H9 (cell line): ENCODE measurements around the gene SP140L. TPM values are rescaled to one million over a fixed set of nuclear protein-coding genes. Genes with fewer than 3 reads are reported as not detected.
"Not testable (repeated sequence)": the region's sequence is repeated elsewhere in the genome, so short reads cannot be mapped to it uniquely, and the experiment has no call there.

Experiments used
- DNase-seq: peaks from one replicate; pipeline ENCODE4 v3.0.0-alpha.2; 2017
- H2AFZ ChIP-seq: one replicate; pipeline ENCODE4 v1.6.1; 2013; ENCODE audit warnings: mild to moderate bottlenecking, low read length, control low read depth, moderate library complexity
- H2AK5ac ChIP-seq: 2 replicates; pipeline ENCODE4 v1.6.1; 2013; ENCODE audit warnings: low read length, control low read depth, mixed read lengths; ENCODE audit not compliant: insufficient read length
- H2BK120ac ChIP-seq: one replicate; pipeline ENCODE4 v1.6.1; 2013; ENCODE audit warnings: low read depth, mild to moderate bottlenecking, low read length, control low read depth, inconsistent platforms; ENCODE audit not compliant: poor library complexity, severe bottlenecking
- H2BK12ac ChIP-seq: 2 replicates; pipeline ENCODE4 v1.6.1; 2013; ENCODE audit warnings: low read length, control low read depth, mixed read lengths, low read depth; ENCODE audit not compliant: insufficient read length
- H2BK15ac ChIP-seq: 2 replicates; pipeline ENCODE4 v1.6.1; 2013; ENCODE audit warnings: low read depth, low read length, control low read depth
- H2BK20ac ChIP-seq: one replicate; pipeline ENCODE4 v1.6.1; 2013; ENCODE audit warnings: low read depth, mild to moderate bottlenecking, low read length, control low read depth, inconsistent platforms; ENCODE audit not compliant: poor library complexity, severe bottlenecking
- H2BK5ac ChIP-seq: 2 replicates; pipeline ENCODE4 v1.6.1; 2013; ENCODE audit warnings: low read length, control low read depth, mixed read lengths; ENCODE audit not compliant: insufficient read length
- H3K14ac ChIP-seq: 2 replicates; pipeline ENCODE4 v1.6.1; 2013; ENCODE audit warnings: low read length, control low read depth; ENCODE audit not compliant: insufficient read depth
- H3K18ac ChIP-seq: 2 replicates; pipeline ENCODE4 v1.6.1; 2013; ENCODE audit warnings: low read depth, mild to moderate bottlenecking, mixed read lengths, low read length, control low read depth; ENCODE audit not compliant: insufficient read length
- H3K23ac ChIP-seq: 2 replicates; pipeline ENCODE4 v1.6.1; 2013; ENCODE audit warnings: low read length, control low read depth, mixed read lengths, low read depth; ENCODE audit not compliant: insufficient read length
- H3K23me2 ChIP-seq: 2 replicates; pipeline ENCODE4 v1.6.1; 2013; ENCODE audit warnings: low read depth, mild to moderate bottlenecking, mixed read lengths, low read length, control low read depth; ENCODE audit not compliant: insufficient read length, poor library complexity, severe bottlenecking
- H3K27ac ChIP-seq: 2 replicates; pipeline ENCODE4 v1.5.1; 2013; ENCODE audit warnings: low read length, control low read depth, mixed read lengths, low read depth; ENCODE audit not compliant: insufficient read length
- H3K27me3 ChIP-seq: 2 replicates; pipeline ENCODE4 v1.6.1; 2013; ENCODE audit warnings: low read length, control low read depth, inconsistent platforms; ENCODE audit not compliant: insufficient read depth
- H3K4ac ChIP-seq: 2 replicates; pipeline ENCODE4 v1.6.1; 2013; ENCODE audit warnings: low read depth, mild to moderate bottlenecking, control low read depth, inconsistent platforms, low read length, moderate library complexity
- H3K4me1 ChIP-seq: 2 replicates; pipeline ENCODE4 v1.6.1; 2013; ENCODE audit warnings: low read length, control low read depth, inconsistent platforms; ENCODE audit not compliant: insufficient read depth
- H3K4me2 ChIP-seq: 2 replicates; pipeline ENCODE4 v1.6.1; 2013; ENCODE audit warnings: low read length, control low read depth, mixed read lengths; ENCODE audit not compliant: insufficient read length, insufficient read depth
- H3K56ac ChIP-seq: 2 replicates; pipeline ENCODE4 v1.6.1; 2013; ENCODE audit warnings: low read depth, mild to moderate bottlenecking, mixed read lengths, low read length, control low read depth; ENCODE audit not compliant: insufficient read length
- H3K79me1 ChIP-seq: 2 replicates; pipeline ENCODE4 v1.6.1; 2013; ENCODE audit warnings: low read depth, mild to moderate bottlenecking, moderate library complexity, low read length, control low read depth, inconsistent platforms; ENCODE audit not compliant: insufficient read depth, poor library complexity, severe bottlenecking
- H3K79me2 ChIP-seq: 2 replicates; pipeline ENCODE4 v1.6.1; 2013; ENCODE audit warnings: low read length, control low read depth, inconsistent platforms; ENCODE audit not compliant: insufficient read depth
- H3K9ac ChIP-seq: 2 replicates; pipeline ENCODE4 v1.6.1; 2013; ENCODE audit warnings: low read length, control low read depth, mixed read lengths; ENCODE audit not compliant: insufficient read length; ENCODE audit errors: extremely low read depth
- H3K9me3 ChIP-seq: one replicate; pipeline ENCODE4 v1.6.1; 2013; ENCODE audit warnings: low read depth, low read length, inconsistent platforms; ENCODE audit not compliant: control insufficient read depth
- H3T11ph ChIP-seq: one replicate; pipeline ENCODE4 v1.6.1; 2013; ENCODE audit warnings: mild to moderate bottlenecking, low read length, control low read depth, inconsistent platforms
- H4K20me1 ChIP-seq: one replicate; pipeline ENCODE4 v1.6.1; 2013; ENCODE audit not compliant: control insufficient read depth, insufficient read length, insufficient read depth
- H4K5ac ChIP-seq: 2 replicates; pipeline ENCODE4 v1.6.1; 2013; ENCODE audit warnings: low read depth, mild to moderate bottlenecking, mixed read lengths, low read length, control low read depth; ENCODE audit not compliant: insufficient read length
- H4K8ac ChIP-seq: replicated peaks from 2 replicates; pipeline ENCODE4 v1.6.1; 2013; ENCODE audit warnings: low read length, control low read depth, mixed read lengths, low read depth; ENCODE audit not compliant: insufficient read length
- H4K91ac ChIP-seq: 2 replicates; pipeline ENCODE4 v1.6.1; 2013; ENCODE audit warnings: low read depth, mild to moderate bottlenecking, moderate library complexity, mixed read lengths, low read length, control low read depth; ENCODE audit not compliant: insufficient read length
- H3K27ac Mint-ChIP-seq, 3 experiments: 2 replicates in 2 of 3; 3 replicates in 1 of 3; pipeline ENCODE4 v1.8.0; 2020 to 2021; ENCODE audit warnings: mixed read lengths in 3 of 3, mild to moderate bottlenecking in 1 of 3, moderate library complexity in 1 of 3
- H3K27me3 Mint-ChIP-seq: 2 replicates; pipeline ENCODE4 v1.8.0; 2021; ENCODE audit warnings: low read depth, mild to moderate bottlenecking, moderate library complexity, mixed read lengths
- H3K36me3 Mint-ChIP-seq, 3 experiments: 2 replicates in 2 of 3; 3 replicates in 1 of 3; pipeline ENCODE4 v1.8.0; 2020 to 2021; ENCODE audit warnings: low read depth in 3 of 3, mixed read lengths in 3 of 3; ENCODE audit not compliant: insufficient read depth in 1 of 3
- H3K4me1 Mint-ChIP-seq, 2 experiments: 2 replicates each; pipeline ENCODE4 v1.8.0; 2020; ENCODE audit warnings: mixed read lengths in 2 of 2
- H3K4me3 Mint-ChIP-seq, 2 experiments: 2 replicates in 1 of 2; 3 replicates in 1 of 2; pipeline ENCODE4 v1.8.0; 2020 to 2021; ENCODE audit warnings: mild to moderate bottlenecking in 2 of 2, mixed read lengths in 2 of 2, moderate library complexity in 1 of 2
- H3K9me3 Mint-ChIP-seq, 2 experiments: 2 replicates in 1 of 2; 3 replicates in 1 of 2; pipeline ENCODE4 v1.8.0; 2020; ENCODE audit warnings: mild to moderate bottlenecking in 2 of 2, mixed read lengths in 2 of 2, moderate library complexity in 1 of 2
- WGBS: extraction: QIAGEN DNeasy Blood & Tissue Kit; methylation state at CpG from one replicate; pipeline ENCODE4 v1.1.7; 2013; ENCODE audit warnings: missing lambda C conversion rate, low lambda C conversion rate, mixed read lengths; ENCODE audit not compliant: insufficient read length; ENCODE audit errors: extremely low coverage; 5-methylcytosine and 5-hydroxymethylcytosine counted together
- total RNA-seq: library from RNA; stranded (reverse); gene quantifications from 2 replicates; pipeline ENCODE4 v1.2.1, GENCODE V29; 2021

SP140L gene
- total RNA-seq, 1 experiment from 2014 or later: 1.3 TPM

GRCh38 chr2:230311634-230312033, 15.4 kb upstream of the SP140L start:
- H3K4me2 ChIP-seq, H4K91ac ChIP-seq, H3K9me3 ChIP-seq, DNase-seq, H3T11ph ChIP-seq, H2AFZ ChIP-seq, H2BK20ac ChIP-seq, H2BK12ac ChIP-seq, H2AK5ac ChIP-seq, H3K4ac ChIP-seq, H3K27me3 Mint-ChIP-seq, H2BK5ac ChIP-seq, H2BK15ac ChIP-seq, H3K9me3 Mint-ChIP-seq, H3K27ac Mint-ChIP-seq, H3K79me2 ChIP-seq, H4K8ac ChIP-seq, H3K14ac ChIP-seq, H3K23me2 ChIP-seq, H3K23ac ChIP-seq, H3K27me3 ChIP-seq, H3K4me1 ChIP-seq, H4K20me1 ChIP-seq, H3K36me3 Mint-ChIP-seq, H4K5ac ChIP-seq, H3K27ac ChIP-seq, H3K56ac ChIP-seq, H3K4me3 Mint-ChIP-seq, H3K18ac ChIP-seq, H3K9ac ChIP-seq, H2BK120ac ChIP-seq, H3K79me1 ChIP-seq: not testable (repeated sequence)
- no CpG with 5 or more reads among the region's 1 CpG for WGBS
- H3K4me1 Mint-ChIP-seq: peaks cover 12 to 14% of the 10 kb centered on the region in 2 experiments
